A673 (cell line): ENCODE results near the gene NPAS2.

Experiments
- EZH2 ChIP-seq: fragments of 200-600 bp; sonication (generic); IDR thresholded peaks from 2 replicates; pipeline ENCODE4 v1.6.1; 2017; ENCODE audit warnings: borderline replicate concordance, low read depth, mild to moderate bottlenecking, mixed read lengths, antibody characterized with exemption, low read length; ENCODE audit not compliant: poor library complexity, severe bottlenecking
- TF ChIP-seq, protein P1 (sequence below): fragments of 300-800, 200-600 bp; sonication (generic); conservative IDR thresholded peaks from 2 replicates; pipeline ENCODE4 v1.5.1; 2017; ENCODE audit warnings: low read depth, mild to moderate bottlenecking, antibody characterized with exemption, low read length, moderate library complexity, mixed read lengths

DNA sequence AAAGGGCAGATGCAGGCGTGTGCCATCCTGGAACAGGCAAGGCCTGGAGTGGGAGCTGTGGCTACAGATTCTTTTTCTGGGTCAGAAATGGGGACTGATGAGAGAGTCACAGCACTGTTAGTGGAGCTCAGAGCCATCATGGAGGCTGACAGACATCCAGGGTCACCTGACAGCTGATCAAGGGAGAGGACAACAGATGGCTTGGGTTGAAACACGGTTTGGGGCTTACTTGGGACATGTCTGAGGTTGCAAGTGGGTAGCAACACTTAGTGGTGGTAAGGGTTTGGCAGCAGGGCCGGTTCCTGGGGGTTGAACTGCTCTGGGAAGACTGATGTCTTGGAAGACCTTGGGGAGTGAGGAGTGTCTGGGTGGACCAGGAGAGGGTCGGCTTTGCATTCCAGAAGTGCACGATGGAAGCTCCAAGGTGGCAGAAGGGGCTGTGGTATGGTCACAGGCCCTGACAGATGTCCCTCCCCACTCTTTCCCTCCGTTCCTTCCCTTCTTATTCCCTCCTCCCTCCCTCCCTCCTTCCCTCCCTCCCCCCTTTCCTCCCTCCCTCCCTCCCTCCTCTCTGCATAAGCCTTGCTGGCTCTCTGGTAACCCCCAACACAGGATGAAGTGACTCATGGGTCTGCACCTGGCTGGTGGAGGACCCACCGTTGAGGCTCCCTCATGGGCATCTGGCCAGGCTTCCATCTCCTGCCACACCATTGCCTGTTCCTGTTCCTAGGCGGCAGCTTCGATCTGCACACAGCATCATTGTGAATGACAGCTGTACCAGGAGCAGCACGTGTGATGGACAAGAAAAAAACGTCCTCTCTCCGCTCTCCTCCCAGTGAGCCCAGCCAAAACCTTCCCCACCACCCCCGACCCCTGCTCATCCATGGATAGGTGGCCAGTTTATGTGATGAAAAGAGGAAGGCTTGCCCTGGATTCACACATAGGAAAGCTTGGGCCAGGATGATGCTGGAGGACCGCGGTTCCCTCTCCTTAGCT is 118.4 kb downstream of the NPAS2 start:
- TF ChIP-seq, protein P1, sequence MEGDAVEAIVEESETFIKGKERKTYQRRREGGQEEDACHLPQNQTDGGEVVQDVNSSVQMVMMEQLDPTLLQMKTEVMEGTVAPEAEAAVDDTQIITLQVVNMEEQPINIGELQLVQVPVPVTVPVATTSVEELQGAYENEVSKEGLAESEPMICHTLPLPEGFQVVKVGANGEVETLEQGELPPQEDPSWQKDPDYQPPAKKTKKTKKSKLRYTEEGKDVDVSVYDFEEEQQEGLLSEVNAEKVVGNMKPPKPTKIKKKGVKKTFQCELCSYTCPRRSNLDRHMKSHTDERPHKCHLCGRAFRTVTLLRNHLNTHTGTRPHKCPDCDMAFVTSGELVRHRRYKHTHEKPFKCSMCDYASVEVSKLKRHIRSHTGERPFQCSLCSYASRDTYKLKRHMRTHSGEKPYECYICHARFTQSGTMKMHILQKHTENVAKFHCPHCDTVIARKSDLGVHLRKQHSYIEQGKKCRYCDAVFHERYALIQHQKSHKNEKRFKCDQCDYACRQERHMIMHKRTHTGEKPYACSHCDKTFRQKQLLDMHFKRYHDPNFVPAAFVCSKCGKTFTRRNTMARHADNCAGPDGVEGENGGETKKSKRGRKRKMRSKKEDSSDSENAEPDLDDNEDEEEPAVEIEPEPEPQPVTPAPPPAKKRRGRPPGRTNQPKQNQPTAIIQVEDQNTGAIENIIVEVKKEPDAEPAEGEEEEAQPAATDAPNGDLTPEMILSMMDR = no peak
- TF ChIP-seq EZH2 = no peak
